Measurements from ENCODE around the gene ADAM12.

ADAM12 gene

DNA sequence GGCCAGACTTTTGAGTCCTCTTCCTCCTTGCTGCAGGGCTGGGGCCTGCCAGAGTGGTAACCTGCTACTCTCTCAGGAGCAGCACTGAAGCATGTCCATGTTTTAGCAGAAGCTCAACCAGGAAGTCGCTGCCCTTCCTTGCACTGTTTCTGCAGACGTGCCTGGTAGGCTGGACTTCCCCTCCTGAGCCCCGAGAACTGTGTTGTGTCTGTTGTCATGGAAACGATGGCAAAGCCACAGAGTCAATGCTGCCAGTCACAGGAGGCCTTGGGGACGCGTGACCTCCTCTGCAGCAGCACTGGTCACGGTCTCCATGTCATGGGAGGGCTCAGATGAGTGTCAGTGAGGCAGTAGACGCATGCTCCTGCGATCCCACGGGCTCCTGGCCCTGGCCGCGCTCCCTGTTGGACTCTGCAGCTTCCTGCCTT is 346.5 kb downstream of the ADAM12 start:
- in situ Hi-C loops (cut with HindIII; ENCODE audit: low sequenced_read_pairs): no loop called here

- in situ Hi-C loops (cut with HindIII; ENCODE audit: low sequenced_read_pairs): no loop called here
Measured at GRCh38 chr10:126041117-126041516, 347.2 kb downstream of the ADAM12 start.

- in situ Hi-C loops (cut with HindIII; ENCODE audit: low sequenced_read_pairs): no loop called here
Measured at GRCh38 chr10:126037946-126038345, 350.3 kb downstream of the ADAM12 start.

DNA sequence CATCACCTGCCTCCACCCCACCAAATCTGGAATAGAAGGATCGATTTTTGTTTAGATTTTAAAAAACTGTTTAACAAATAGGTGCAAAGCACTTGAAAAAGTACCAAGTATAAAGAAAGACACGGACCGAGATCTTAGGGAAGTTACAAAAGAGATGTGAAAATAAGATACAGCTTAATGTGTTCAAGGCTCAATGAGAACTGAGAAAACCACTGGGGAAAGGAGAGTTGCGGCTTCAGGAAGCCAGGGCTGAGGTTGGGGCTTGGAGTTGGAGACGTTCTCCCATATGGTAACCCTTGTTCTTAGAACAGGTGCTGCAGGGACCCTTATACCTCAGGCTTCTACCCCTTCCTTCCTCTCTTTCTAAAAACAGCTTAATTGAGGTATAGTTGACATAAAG is 351.8 kb downstream of the ADAM12 start:
- in situ Hi-C loops (cut with HindIII; ENCODE audit: low sequenced_read_pairs): no loop called here

- in situ Hi-C loops (cut with HindIII; ENCODE audit: low sequenced_read_pairs): no loop called here
Measured at GRCh38 chr10:126034586-126034985, 353.7 kb downstream of the ADAM12 start.

DNA sequence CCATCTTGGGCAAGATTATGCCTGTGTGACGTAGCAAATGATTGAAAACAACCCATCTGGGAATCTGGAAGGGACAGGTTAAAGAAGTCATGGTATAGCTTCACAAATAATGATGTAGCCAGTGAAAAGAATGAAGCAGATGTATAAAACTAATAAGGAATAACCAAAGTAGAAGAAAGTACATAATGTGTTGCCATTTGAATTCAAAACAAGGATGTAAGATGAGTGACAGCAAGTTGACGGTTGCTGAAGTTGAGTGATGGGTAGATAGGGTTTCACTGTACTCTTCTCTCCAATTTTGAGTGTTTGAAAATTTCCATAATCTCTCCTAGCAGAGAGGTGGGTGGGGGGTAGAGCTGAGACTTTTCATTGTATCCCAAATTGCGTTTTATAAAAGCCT is 358.3 kb downstream of the ADAM12 start:
- in situ Hi-C loops (cut with HindIII; ENCODE audit: low sequenced_read_pairs): no loop called here

DNA sequence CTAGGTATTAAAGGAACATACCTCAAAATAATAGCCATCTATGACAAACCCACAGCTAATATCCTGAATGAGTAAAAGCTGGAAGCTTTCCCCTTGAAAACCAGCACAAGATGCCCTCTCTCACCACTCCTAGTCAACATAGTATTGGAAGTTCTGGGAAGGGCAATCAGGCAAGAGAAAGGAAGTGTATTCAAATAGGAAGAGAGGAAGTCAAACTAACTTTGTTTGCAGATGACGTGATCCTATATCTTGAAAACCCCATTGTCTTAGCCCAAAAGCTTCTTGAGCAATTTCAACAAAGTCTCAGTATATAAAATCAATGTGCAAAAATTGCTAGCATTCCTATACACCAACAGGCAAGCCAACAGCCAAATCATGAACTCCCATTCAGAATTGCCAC is 360.6 kb downstream of the ADAM12 start:
- in situ Hi-C loops (cut with HindIII; ENCODE audit: low sequenced_read_pairs): no loop called here

DNA sequence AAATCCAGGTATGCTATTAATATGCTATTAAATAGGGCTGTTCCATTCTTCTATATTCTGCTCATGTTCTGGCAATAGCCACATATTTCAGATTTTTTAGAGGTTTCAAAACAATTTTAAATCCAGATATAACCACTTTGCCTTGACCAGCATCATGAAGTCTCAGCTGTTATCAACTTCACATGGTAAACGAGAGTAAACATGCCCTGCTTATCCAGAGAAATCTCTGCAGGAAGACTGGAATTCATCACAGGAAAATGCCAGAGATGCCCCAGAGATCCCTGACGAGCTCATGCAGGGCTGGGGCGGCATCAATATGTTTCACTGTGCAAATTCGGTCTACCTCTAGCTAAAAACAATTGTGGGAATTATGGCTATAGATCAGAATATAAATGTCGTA is 365.4 kb downstream of the ADAM12 start:
- in situ Hi-C loops (cut with HindIII; ENCODE audit: low sequenced_read_pairs): no loop called here

DNA sequence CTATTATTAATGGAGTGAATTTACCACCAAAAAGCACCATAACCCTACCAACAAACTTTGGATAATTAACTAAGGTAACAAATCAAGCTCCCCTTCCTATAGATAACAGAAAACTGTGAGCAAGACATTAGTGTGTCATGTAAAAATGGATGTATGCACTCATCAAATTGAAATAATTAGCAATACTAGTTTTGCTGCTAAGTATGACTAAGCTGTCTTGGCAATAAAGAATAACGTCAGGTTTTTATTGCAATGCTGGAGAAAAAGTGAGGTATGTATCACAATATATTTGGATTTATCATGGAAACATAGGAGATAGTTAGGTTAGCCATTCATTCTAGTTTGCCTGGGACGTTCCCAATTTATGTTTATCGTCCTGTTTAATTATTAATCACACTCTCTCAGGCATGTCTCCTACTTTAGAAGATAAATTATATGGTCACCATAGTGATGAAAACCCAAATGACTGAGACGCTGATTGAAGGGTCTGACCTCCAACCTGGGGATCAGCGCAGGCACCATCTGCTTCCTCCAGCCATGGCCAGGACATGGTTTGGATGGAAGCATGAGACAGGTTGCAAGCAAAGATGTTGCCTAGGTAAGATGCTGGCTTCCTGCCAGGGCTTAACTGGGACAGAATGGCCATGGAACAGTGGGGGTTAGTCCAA is 366.3 kb downstream of the ADAM12 start:
- in situ Hi-C loops (cut with HindIII; ENCODE audit: low sequenced_read_pairs): no loop called here

DNA sequence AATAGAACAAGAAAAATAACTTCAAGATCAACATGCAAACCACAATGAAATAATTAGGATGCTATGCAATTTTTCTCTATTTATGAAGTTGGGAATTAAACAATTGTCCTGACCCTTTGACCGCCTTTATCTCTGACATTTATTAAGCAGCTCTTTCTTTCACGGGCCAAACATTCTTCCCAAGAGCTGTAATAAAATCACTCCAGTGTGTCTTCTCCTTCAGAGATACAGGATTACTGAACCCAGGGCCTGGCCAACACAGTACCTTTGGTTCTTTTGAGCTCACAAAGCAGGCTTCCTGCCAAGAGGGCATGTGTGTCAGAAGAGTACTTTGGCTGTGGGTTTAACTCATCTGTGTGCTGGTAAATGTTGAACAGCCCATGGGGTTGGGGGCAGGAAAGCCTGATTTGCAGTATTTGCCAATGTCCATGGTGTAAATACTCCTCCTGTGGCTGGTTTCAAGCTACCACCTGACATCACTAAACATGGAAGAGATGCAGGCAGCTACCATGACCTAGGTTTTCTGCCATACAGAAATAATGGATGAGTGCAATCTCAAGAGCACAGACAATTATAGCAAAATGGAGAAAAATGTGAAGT is 370.2 kb downstream of the ADAM12 start:
- in situ Hi-C loops (cut with HindIII; ENCODE audit: low sequenced_read_pairs): no loop called here

GRCh38 chr10:126016882-126017281 is 371.4 kb downstream of the ADAM12 start:
- in situ Hi-C loops (cut with HindIII; ENCODE audit: low sequenced_read_pairs): no loop called here

GRCh38 chr10:126016156-126016805 is 372.0 kb downstream of the ADAM12 start:
- in situ Hi-C loops (cut with HindIII; ENCODE audit: low sequenced_read_pairs): no loop called here

DNA sequence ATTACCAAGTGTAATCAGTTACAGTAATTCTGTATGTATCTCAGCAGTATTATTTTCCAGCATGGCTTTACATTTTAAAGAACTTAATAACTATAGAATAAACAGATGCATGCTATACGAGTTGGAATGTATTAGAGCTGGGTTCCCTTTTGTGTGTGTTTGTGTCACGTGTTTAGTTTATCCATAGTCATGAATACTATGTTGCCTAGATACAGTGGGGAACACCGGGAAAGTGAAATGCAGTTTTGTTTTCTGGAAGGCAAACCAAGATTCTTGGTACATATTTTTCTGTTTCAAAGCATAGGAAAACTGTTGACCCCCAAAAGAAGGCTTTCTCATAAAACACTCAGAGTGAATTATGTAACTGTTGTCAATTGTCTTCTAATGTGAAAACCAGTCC is 372.9 kb downstream of the ADAM12 start:
- in situ Hi-C loops (cut with HindIII; ENCODE audit: low sequenced_read_pairs): no loop called here

DNA sequence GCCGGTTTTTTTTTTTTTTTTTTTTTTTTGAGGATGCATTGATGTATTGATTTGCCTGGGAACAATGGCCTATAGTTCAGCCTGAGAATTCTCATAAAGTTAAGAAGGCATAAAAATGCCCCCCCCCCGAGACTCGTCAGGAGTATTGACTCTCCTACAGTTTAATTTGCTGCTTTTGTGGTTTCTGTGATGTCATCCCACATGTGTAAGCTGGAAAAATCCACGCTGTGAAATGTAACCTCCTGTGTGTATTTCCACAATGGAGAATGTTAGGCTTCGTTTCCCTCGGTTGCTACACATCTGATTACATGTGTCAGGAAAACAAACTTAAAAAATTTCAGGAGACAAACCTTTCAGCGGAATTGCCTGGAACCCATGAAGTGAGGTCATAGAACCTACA is 374.0 kb downstream of the ADAM12 start:
- in situ Hi-C loops (cut with HindIII; ENCODE audit: low sequenced_read_pairs): no loop called here

- in situ Hi-C loops (cut with HindIII; ENCODE audit: low sequenced_read_pairs): no loop called here
Measured at GRCh38 chr10:126013489-126014281, 374.6 kb downstream of the ADAM12 start.

- in situ Hi-C loops (cut with HindIII; ENCODE audit: low sequenced_read_pairs): no loop called here
Measured at GRCh38 chr10:126012485-126012884, 375.8 kb downstream of the ADAM12 start.

DNA sequence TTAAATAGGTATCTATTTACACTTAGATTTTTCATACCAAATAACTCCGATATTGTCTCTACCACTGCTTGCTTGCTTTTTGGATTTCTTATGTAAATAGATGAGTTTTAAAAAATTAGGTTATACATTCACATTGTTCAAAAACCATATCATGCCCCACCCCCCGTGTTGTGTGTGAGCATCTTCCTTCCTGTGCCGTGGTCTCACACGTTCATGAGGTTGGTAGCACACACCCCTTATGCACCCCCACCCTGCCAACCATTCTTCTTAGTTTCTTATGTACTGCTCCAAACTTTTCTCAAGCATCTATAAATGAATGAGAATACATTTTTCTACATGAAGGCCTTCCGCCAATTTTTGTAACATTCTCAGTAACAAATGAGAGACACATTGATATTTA is 376.3 kb downstream of the ADAM12 start:
- in situ Hi-C loops (cut with HindIII; ENCODE audit: low sequenced_read_pairs): no loop called here

GRCh38 chr10:126009650-126010049 is 378.6 kb downstream of the ADAM12 start:
- in situ Hi-C loops (cut with HindIII; ENCODE audit: low sequenced_read_pairs): no loop called here

GRCh38 chr10:126006906-126007305 is 381.4 kb downstream of the ADAM12 start:
- in situ Hi-C loops (cut with HindIII; ENCODE audit: low sequenced_read_pairs): no loop called here

DNA sequence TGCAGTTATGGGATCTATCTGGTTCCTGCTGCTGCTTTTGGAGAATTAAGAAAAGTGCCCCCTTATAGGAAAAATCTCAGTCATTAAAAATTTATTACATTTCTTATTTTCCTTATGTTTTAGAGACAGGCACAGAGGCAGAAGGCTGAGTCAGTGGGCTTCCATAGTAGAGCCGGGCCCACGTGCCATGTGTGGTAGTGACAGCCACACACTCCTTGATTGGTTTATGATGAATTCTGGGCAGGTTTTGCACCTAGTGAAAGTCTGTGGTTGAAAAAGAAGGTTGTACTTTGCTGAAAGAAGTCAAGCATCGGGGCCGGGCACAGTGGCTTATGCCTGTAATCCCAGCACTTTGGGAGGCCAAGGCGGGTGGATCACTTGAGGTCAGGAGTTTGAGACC is 382.0 kb downstream of the ADAM12 start:
- in situ Hi-C loops (cut with HindIII; ENCODE audit: low sequenced_read_pairs): no loop called here

- in situ Hi-C loops (cut with HindIII; ENCODE audit: low sequenced_read_pairs): no loop called here
Measured at GRCh38 chr10:126004752-126005151, 383.5 kb downstream of the ADAM12 start.

GRCh38 chr10:126001576-126001975 is 386.7 kb downstream of the ADAM12 start:
- in situ Hi-C loops (cut with HindIII; ENCODE audit: low sequenced_read_pairs): no loop called here
